OCI-LY7 (cell line): ENCODE results near the gene USH2A. TPM values are rescaled to one million over a fixed set of nuclear protein-coding genes. Genes with fewer than 3 reads are reported as not detected.

Experiments
- BruUV-seq: library from RNA; stranded (reverse); fragments of 400-500 nt; replicated peaks from 2 replicates; lab custom pipeline; 2021; lab: Mats Ljungman, UMichigan
- CTCF ChIA-PET: fragments of 300-600 bp; sonication (Branson Sonifier 250); formaldehyde crosslinking; loops from one replicate; lab custom pipeline; 2022; ENCODE audit warnings: antibody characterized with exemption; ENCODE audit not compliant: unreplicated experiment; lab: Charles Lee
- POLR2A ChIA-PET: fragments of 300-600 bp; sonication (Branson Sonifier 250); formaldehyde crosslinking; loops from one replicate; lab custom pipeline; 2022; ENCODE audit warnings: antibody characterized with exemption; lab: Charles Lee
- DNase-seq: peaks from one replicate; pipeline ENCODE4 v3.0.0-alpha.2; 2015; ENCODE audit warnings: low spot score
- H2AFZ ChIP-seq: fragments of 200-600 bp; sonication (generic), shearing (Covaris generic); 2 replicates; pipeline ENCODE4 v1.6.1; 2014; ENCODE audit warnings: mild to moderate bottlenecking, antibody characterized with exemption, low read length, moderate library complexity
- H3K27ac ChIP-seq: fragments of 200-600 bp; sonication (generic); 2 replicates; pipeline ENCODE4 v1.5.1; 2014; ENCODE audit warnings: mixed run types, low read depth, mild to moderate bottlenecking, moderate library complexity, low read length, inconsistent platforms; ENCODE audit not compliant: poor library complexity, severe bottlenecking
- H3K36me3 ChIP-seq: fragments of 200-600 bp; sonication (generic); 2 replicates; pipeline ENCODE4 v1.6.1; 2014; ENCODE audit warnings: mild to moderate bottlenecking, antibody characterized with exemption, low read length, moderate library complexity, mixed read lengths; ENCODE audit not compliant: insufficient read depth
- H3K4me1 ChIP-seq: fragments of 200-600 bp; sonication (generic); 2 replicates; pipeline ENCODE4 v1.5.1; 2014; ENCODE audit warnings: mild to moderate bottlenecking, low read length; ENCODE audit not compliant: insufficient read depth, poor library complexity, severe bottlenecking
- H3K4me2 ChIP-seq: fragments of 200-600 bp; sonication (generic); 2 replicates; pipeline ENCODE4 v1.6.1; 2014; ENCODE audit warnings: mild to moderate bottlenecking, low read length
- H3K4me3 ChIP-seq: fragments of 200-600 bp; sonication (generic); 2 replicates; pipeline ENCODE4 v1.5.1; 2014; ENCODE audit warnings: mild to moderate bottlenecking, low read depth, low read length; ENCODE audit not compliant: poor library complexity, severe bottlenecking
- H3K79me2 ChIP-seq: fragments of 200-600 bp; sonication (generic); 2 replicates; pipeline ENCODE4 v1.6.1; 2016; ENCODE audit warnings: low read depth, mild to moderate bottlenecking, low read length, moderate library complexity, mixed read lengths; ENCODE audit not compliant: insufficient read depth
- H3K9me2 ChIP-seq: fragments of 200-600 bp; sonication (generic); 2 replicates; pipeline ENCODE4 v1.6.1; 2016; ENCODE audit warnings: mild to moderate bottlenecking, low read length, mixed read lengths; ENCODE audit not compliant: insufficient read depth
- H3K9me3 ChIP-seq: fragments of 200-600 bp; sonication (generic); 2 replicates; pipeline ENCODE4 v1.6.1; 2014; ENCODE audit warnings: mild to moderate bottlenecking, mixed run types, low read length, mixed read lengths
- H4K20me1 ChIP-seq: fragments of 200-600 bp; sonication (generic); 2 replicates; pipeline ENCODE4 v1.6.1; 2014; ENCODE audit warnings: mild to moderate bottlenecking, antibody characterized with exemption, low read length, moderate library complexity, mixed read lengths; ENCODE audit not compliant: insufficient read depth
- EZH2phosphoT487 ChIP-seq: fragments of 200-600 bp; sonication (generic); IDR thresholded peaks from 2 replicates; pipeline ENCODE4 v1.6.1; 2018; ENCODE audit warnings: low read depth, borderline replicate concordance, mild to moderate bottlenecking, mixed run types, antibody characterized with exemption, low read length, moderate library complexity, mixed read lengths
- intact Hi-C: fragments of 100-400 bp; cut with micrococcal nuclease; formaldehyde crosslinking; loops from one replicate; pipeline ENCODE4 v1.10.0; 2022; ENCODE audit not compliant: unreplicated experiment
- total RNA-seq, 2 experiments: library from RNA; depleted of rRNA in 1 of 2; stranded (reverse); fragments of >200 nt in 1 of 2; shearing (Covaris generic) in 1 of 2; gene quantifications; 2 replicates each; pipeline ENCODE4 v1.2.3, GENCODE V29; 2014 to 2022
- TF ChIP-seq, protein P1 (sequence below): fragments of 200-600 bp; sonication (generic); conservative IDR thresholded peaks from 2 replicates; pipeline ENCODE4 v1.5.1; 2014; ENCODE audit warnings: mild to moderate bottlenecking, antibody characterized with exemption, low read length, moderate library complexity, mixed read lengths

Gene USH2A
- total RNA-seq, 2 experiments from 2014 or later = not detected

DNA sequence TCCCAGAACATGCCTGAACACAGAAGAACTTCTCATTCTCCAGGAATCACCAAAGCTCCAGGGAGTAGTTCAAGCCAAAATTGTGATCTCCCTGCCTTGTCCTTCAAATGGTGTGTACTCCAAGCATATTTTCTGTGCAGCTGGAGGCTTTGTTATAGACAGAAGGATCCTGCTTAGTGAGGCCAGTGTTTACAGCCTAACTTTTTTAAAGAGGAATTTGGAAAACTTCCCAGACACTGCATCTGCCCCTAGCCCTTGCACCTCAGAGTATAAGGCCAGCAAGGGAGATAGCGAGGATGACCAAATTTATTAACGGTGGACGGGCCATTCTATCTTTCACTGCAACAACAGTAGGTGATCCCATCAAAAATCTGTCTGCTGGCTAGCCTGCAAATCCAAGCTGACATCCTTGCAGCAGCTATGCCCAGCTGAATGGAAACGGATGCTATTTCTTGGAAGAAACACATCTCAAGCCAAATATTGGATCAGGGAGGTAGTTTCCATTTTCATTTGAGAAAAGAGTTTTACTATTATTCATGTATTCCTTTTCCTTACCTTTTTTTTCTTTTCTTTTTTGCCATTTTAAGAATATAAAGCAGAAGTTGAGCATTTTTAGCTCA lies 249.8 kb downstream of the USH2A start:
- Histone ChIP-seq H3K79me2 (no peaks in the 10 kb centered on the region), H3K4me2 (no peak overlapping the region), H3K4me3 (no peak overlapping the region), H4K20me1 (no peaks in the 10 kb centered on the region), H3K9me3 (no peaks in the 10 kb centered on the region), H3K4me1 (no peaks in the 10 kb centered on the region), H3K27ac (no peak overlapping the region), H2AFZ (no peak overlapping the region), H3K9me2 (no peaks in the 10 kb centered on the region), H3K36me3 (no peaks in the 10 kb centered on the region)
- BruUV-seq = no TSS peak
- no peak for TF ChIP-seq EZH2phosphoT487
- TF ChIP-seq, protein P1, sequence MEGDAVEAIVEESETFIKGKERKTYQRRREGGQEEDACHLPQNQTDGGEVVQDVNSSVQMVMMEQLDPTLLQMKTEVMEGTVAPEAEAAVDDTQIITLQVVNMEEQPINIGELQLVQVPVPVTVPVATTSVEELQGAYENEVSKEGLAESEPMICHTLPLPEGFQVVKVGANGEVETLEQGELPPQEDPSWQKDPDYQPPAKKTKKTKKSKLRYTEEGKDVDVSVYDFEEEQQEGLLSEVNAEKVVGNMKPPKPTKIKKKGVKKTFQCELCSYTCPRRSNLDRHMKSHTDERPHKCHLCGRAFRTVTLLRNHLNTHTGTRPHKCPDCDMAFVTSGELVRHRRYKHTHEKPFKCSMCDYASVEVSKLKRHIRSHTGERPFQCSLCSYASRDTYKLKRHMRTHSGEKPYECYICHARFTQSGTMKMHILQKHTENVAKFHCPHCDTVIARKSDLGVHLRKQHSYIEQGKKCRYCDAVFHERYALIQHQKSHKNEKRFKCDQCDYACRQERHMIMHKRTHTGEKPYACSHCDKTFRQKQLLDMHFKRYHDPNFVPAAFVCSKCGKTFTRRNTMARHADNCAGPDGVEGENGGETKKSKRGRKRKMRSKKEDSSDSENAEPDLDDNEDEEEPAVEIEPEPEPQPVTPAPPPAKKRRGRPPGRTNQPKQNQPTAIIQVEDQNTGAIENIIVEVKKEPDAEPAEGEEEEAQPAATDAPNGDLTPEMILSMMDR = no peak
- DNase-seq = no peak
- ChIA-PET POLR2A (interaction anchor here (0.8 to 1.2 kb wide), 3 partner anchors 11 to 373 kb away, joined by 3 to 4 read pairs (median 4); no protein-coding TSS in a partner anchor), CTCF (no interaction called here)
- intact Hi-C loops = no loop called here

DNA sequence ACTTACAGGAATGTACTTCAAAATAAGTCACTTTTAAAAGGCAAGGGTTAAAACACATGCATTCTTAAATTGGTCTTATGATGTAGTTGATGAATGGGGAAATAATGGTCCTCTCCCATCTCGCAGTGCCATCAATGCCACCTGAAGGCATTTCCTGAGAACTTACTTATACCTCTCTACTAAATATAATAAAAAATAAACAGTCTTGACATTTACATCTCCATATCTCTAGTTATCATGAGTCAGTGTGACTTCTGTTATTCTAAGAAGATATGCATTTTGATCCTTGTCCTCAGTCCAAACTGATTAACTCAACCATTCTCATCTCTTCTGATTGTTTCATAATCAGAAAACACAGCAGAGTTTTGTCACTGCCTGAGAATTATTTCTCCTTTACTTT lies 253.9 kb downstream of the USH2A start:
- no peaks in the 10 kb centered on the region for H3K9me2 ChIP-seq
- TF ChIP-seq, protein P1 = no peak
- TF ChIP-seq EZH2phosphoT487 = no peak
- H3K9me3 ChIP-seq = no peaks in the 10 kb centered on the region
- H4K20me1 ChIP-seq = no peaks in the 10 kb centered on the region
- CTCF ChIA-PET = no interaction called here
- no TSS peak for BruUV-seq
- no peak overlapping the region for H3K27ac ChIP-seq
- DNase-seq = no peak
- intact Hi-C loops = no loop called here
- no peak overlapping the region for H3K4me2 ChIP-seq
- H2AFZ ChIP-seq = no peak overlapping the region
- no peak overlapping the region for H3K4me3 ChIP-seq
- no peaks in the 10 kb centered on the region for H3K4me1 ChIP-seq
- no peaks in the 10 kb centered on the region for H3K36me3 ChIP-seq
- H3K79me2 ChIP-seq = no peaks in the 10 kb centered on the region
- POLR2A ChIA-PET = no interaction called here

DNA sequence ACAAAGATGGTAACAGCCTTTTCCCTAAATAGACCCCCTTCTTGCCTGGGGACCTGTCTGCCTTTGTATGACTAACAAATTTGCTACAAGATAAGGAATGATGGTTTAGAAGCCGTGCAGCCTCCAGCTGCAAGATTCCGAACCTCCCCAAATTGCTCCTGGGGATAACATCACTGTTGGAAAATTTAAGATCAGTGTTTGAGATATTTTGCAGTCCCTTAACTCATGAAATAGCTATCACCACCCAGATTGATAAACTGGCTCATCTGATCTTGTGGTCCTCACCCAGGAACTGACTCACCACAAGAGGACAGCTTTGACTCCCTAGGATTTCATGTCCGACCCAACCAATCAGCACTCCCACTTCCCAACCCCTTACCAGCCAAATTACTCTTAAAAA lies 254.7 kb downstream of the USH2A start:
- H3K79me2 ChIP-seq = no peaks in the 10 kb centered on the region
- no peak overlapping the region for H3K4me3 ChIP-seq
- no TSS peak for BruUV-seq
- H3K36me3 ChIP-seq = no peaks in the 10 kb centered on the region
- DNase-seq = no peak
- H3K4me1 ChIP-seq = no peaks in the 10 kb centered on the region
- no peak for TF ChIP-seq EZH2phosphoT487
- TF ChIP-seq, protein P1 = no peak
- H2AFZ ChIP-seq = no peak overlapping the region
- CTCF ChIA-PET = no interaction called here
- intact Hi-C loops = no loop called here
- H4K20me1 ChIP-seq = no peaks in the 10 kb centered on the region
- no peaks in the 10 kb centered on the region for H3K9me3 ChIP-seq
- H3K4me2 ChIP-seq = no peak overlapping the region
- no peak overlapping the region for H3K27ac ChIP-seq
- POLR2A ChIA-PET = no interaction called here
- H3K9me2 ChIP-seq = no peaks in the 10 kb centered on the region
